HepG2 (cell line): Measurements from ENCODE around the gene TNN. TPM values are rescaled to one million over a fixed set of nuclear protein-coding genes. Genes with fewer than 3 reads are reported as not detected.

ENCODE experiments used
- CBX1 ChIP-seq: IDR thresholded peaks from one replicate; pipeline ENCODE4 v1.6.1; 2016; ENCODE audit warnings: antibody characterized with exemption, low read depth
- CCAR2 ChIP-seq: fragments of 200-400 bp; formaldehyde crosslinking; optimal IDR thresholded peaks from 2 replicates; pipeline ENCODE3; 2018; ENCODE audit warnings: low read depth, mild to moderate bottlenecking, low read length, moderate library complexity
- CHD4 ChIP-seq: fragments of 200-600 bp; sonication (generic); IDR thresholded peaks from 2 replicates; pipeline ENCODE4 v1.7.0; 2017; ENCODE audit warnings: mild to moderate bottlenecking, low read length, borderline replicate concordance
- HDAC1 ChIP-seq: sonication (generic); formaldehyde crosslinking; IDR thresholded peaks from 2 replicates; pipeline ENCODE4 v1.5.1; 2020; ENCODE audit warnings: mild to moderate bottlenecking, missing genetic modification reagents
- KAT7 ChIP-seq: IDR thresholded peaks from 2 replicates; pipeline ENCODE4 v1.6.1; 2018; ENCODE audit warnings: borderline replicate concordance, missing compliant biosample characterization
- KDM3A ChIP-seq: IDR thresholded peaks from 2 replicates; pipeline ENCODE4 v1.6.1; 2018; ENCODE audit warnings: low read depth, missing compliant biosample characterization
- MEIS2 ChIP-seq: sonication (generic); formaldehyde crosslinking; IDR thresholded peaks from 2 replicates; pipeline ENCODE4 v1.9.0; 2021; ENCODE audit warnings: mild to moderate bottlenecking, missing genetic modification reagents
- NFYB ChIP-seq: sonication (generic); formaldehyde crosslinking; IDR thresholded peaks from 2 replicates; pipeline ENCODE4 v1.4.0; 2020; ENCODE audit warnings: missing genetic modification reagents
- POGZ ChIP-seq: sonication (generic); formaldehyde crosslinking; IDR thresholded peaks from 2 replicates; pipeline ENCODE4 v1.4.0; 2020; ENCODE audit warnings: mild to moderate bottlenecking, missing genetic modification reagents
- POLR2A ChIP-seq, 2 experiments: IDR thresholded peaks; 2 replicates each; pipeline ENCODE4 v1.6.1; 2011; ENCODE audit warnings: low read depth in 2 of 2, low read length in 2 of 2, mild to moderate bottlenecking in 1 of 2, moderate library complexity in 1 of 2; ENCODE audit not compliant: insufficient read depth in 1 of 2
- SAFB2 ChIP-seq: sonication (generic); formaldehyde crosslinking; IDR thresholded peaks from 2 replicates; pipeline ENCODE4 v1.5.1; 2020; ENCODE audit warnings: missing genetic modification reagents, low read depth, mild to moderate bottlenecking, borderline replicate concordance
- SP140L ChIP-seq: sonication (generic); formaldehyde crosslinking; IDR thresholded peaks from 2 replicates; pipeline ENCODE4 v1.4.0; 2020; ENCODE audit warnings: missing genetic modification reagents, borderline replicate concordance
- SRSF1 ChIP-seq: fragments of 200-400 bp; formaldehyde crosslinking; optimal IDR thresholded peaks from 2 replicates; pipeline ENCODE3; 2017; ENCODE audit warnings: mild to moderate bottlenecking, low read depth, low read length, moderate library complexity
- TRIM24 ChIP-seq: sonication (generic); formaldehyde crosslinking; IDR thresholded peaks from 2 replicates; pipeline ENCODE4 v1.8.0; 2022; ENCODE audit warnings: mild to moderate bottlenecking, missing genetic modification reagents
- ZNF17 ChIP-seq: sonication (generic); formaldehyde crosslinking; IDR thresholded peaks from 2 replicates; pipeline ENCODE4 v1.5.0; 2020; ENCODE audit warnings: mild to moderate bottlenecking, missing genetic modification reagents
- ZNF605 ChIP-seq: sonication (generic); formaldehyde crosslinking; IDR thresholded peaks from 2 replicates; pipeline ENCODE4 v1.8.0; 2022; ENCODE audit warnings: mild to moderate bottlenecking, missing genetic modification reagents
- ZNF761 ChIP-seq: sonication (generic); formaldehyde crosslinking; conservative IDR thresholded peaks from 2 replicates; pipeline ENCODE4 v1.4.0; 2020; ENCODE audit warnings: mild to moderate bottlenecking, missing genetic modification reagents
- polyA plus RNA-seq, 8 experiments: library from polyadenylated mRNA; depleted of rRNA in 3 of 8; stranded (reverse) in 7 of 8; unstranded in 1 of 8; fragments of >200 nt; fragmentation: Illumina TruSeq in 4 of 8; extraction: Trizol in 4 of 8; gene quantifications; 2 replicates each; pipeline versions ENCODE4 v1.2.1 to v1.2.3, GENCODE V29; 2011 to 2016; ENCODE audit warnings: low read depth in 4 of 8, missing spikeins in 1 of 8, mixed read lengths in 1 of 8; ENCODE audit not compliant: insufficient read depth in 1 of 8
- total RNA-seq, 5 experiments: library from RNA; depleted of rRNA; stranded (reverse); fragments of >200 nt; fragmentation: Illumina TruSeq; extraction: Trizol; gene quantifications; 2 replicates each; pipeline ENCODE4 v1.2.3, GENCODE V29; 2016; ENCODE audit warnings: low read depth in 1 of 5
- TF ChIP-seq, protein P1 (sequence below): sonication (generic); formaldehyde crosslinking; IDR thresholded peaks from 2 replicates; pipeline ENCODE4 v1.4.0; 2020; ENCODE audit warnings: missing genetic modification reagents, borderline replicate concordance
- TF ChIP-seq, protein P2 (sequence below): IDR thresholded peaks from 2 replicates; pipeline ENCODE4 v1.6.1; 2018; ENCODE audit warnings: missing genetic modification reagents, mild to moderate bottlenecking, missing compliant biosample characterization
- TF ChIP-seq, protein P3 (sequence below): sonication (generic); formaldehyde crosslinking; IDR thresholded peaks from 2 replicates; pipeline ENCODE4 v1.5.1; 2020; ENCODE audit warnings: mild to moderate bottlenecking, missing genetic modification reagents, moderate library complexity
- TF ChIP-seq, protein P4 (sequence below): sonication (generic); formaldehyde crosslinking; IDR thresholded peaks from 2 replicates; pipeline ENCODE4 v1.4.0; 2020; ENCODE audit warnings: mild to moderate bottlenecking, missing genetic modification reagents

The TNN gene
- total and polyA plus RNA-seq, 2 of the 13 experiments (the other 11 are each of a cell fraction or from before 2014, with no cell fraction given) = not detected

DNA sequence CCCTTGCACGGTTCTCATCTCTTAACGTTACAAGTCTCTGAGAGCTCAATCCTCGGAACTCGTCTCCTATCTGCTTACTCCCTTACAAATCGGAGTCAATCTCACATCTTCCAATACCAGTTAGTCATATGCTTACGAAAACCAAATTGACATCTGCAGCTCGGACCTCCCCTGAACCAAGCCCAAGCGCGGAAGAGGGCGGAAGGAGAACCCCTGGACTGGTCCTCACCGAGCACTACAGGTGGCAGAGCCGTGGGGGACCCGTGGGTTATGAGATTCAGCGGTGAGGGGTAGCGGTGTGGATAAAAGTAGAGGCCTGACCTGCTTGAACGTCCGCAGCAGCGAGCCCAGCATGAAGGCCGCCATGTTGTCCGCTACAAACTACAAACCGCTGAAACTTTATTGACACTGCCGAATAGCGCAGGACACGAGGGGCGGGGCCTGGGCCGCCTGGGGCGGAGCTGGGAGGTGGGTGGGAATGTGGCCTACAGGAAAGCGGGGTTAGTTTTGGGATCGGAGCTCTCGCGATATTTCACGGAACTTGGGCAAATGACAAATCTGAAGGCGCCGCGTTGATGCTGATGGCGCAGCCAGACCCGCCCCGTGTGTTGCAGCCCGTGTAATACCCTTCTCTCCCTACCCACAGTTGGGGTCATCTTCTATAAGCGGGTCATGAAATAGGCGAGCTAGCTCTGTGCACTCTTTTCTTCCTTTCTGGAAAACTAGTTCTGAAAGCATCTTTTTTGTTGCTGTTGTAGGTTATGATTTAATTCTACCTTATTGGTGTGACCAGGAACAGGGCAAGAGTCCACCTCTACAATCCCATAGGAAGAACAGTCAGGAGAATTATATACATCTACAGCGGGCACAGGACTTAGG lies 44.4 kb upstream of the TNN start, which contains the start of gene MRPS14 (continued):
- peak; percentile 30; the same call in 1 of the 2 replicates for TF ChIP-seq CHD4
- TF ChIP-seq ZNF761 (CRISPR knock-in tag) = no peak
- TF ChIP-seq SP140L (CRISPR knock-in tag) = peak; percentile 77; the same call in 1 of the 2 replicates
- TF ChIP-seq ZNF17 (CRISPR knock-in tag) = no peak
- peak; percentile 88 to 92 for TF ChIP-seq POLR2A (IDR thresholded peaks at IDR 0.05; ENCODE audit: insufficient read depth in 1 of 2, low read depth in 2 of 2, low read length in 2 of 2)
- TF ChIP-seq KDM3A (CRISPR knock-in tag) = peak; percentile 76; the same call in 1 of the 2 replicates
- TF ChIP-seq SRSF1 = peak; percentile 59
- TF ChIP-seq CBX1 = peak; percentile 71
- 0 out of 2 replicates have a peak, but pooled peaks have one; percentile 62 for TF ChIP-seq MEIS2 (CRISPR knock-in tag)
- peak; percentile 71 for TF ChIP-seq HDAC1
- TF ChIP-seq TRIM24 = no peak
- TF ChIP-seq KAT7 = peak; percentile 84; the same call in 1 of the 2 replicates
- TF ChIP-seq SAFB2 (CRISPR knock-in tag) = 0 out of 2 replicates have a peak, but pooled peaks have one; percentile 25
- TF ChIP-seq, protein P1, sequence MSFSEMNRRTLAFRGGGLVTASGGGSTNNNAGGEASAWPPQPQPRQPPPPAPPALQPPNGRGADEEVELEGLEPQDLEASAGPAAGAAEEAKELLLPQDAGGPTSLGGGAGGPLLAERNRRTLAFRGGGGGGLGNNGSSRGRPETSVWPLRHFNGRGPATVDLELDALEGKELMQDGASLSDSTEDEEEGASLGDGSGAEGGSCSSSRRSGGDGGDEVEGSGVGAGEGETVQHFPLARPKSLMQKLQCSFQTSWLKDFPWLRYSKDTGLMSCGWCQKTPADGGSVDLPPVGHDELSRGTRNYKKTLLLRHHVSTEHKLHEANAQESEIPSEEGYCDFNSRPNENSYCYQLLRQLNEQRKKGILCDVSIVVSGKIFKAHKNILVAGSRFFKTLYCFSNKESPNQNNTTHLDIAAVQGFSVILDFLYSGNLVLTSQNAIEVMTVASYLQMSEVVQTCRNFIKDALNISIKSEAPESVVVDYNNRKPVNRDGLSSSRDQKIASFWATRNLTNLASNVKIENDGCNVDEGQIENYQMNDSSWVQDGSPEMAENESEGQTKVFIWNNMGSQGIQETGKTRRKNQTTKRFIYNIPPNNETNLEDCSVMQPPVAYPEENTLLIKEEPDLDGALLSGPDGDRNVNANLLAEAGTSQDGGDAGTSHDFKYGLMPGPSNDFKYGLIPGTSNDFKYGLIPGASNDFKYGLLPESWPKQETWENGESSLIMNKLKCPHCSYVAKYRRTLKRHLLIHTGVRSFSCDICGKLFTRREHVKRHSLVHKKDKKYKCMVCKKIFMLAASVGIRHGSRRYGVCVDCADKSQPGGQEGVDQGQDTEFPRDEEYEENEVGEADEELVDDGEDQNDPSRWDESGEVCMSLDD = no peak
- peak; percentile 92 for TF ChIP-seq POGZ (CRISPR knock-in tag)
- TF ChIP-seq CCAR2 = peak; percentile 91
- TF ChIP-seq, protein P2, sequence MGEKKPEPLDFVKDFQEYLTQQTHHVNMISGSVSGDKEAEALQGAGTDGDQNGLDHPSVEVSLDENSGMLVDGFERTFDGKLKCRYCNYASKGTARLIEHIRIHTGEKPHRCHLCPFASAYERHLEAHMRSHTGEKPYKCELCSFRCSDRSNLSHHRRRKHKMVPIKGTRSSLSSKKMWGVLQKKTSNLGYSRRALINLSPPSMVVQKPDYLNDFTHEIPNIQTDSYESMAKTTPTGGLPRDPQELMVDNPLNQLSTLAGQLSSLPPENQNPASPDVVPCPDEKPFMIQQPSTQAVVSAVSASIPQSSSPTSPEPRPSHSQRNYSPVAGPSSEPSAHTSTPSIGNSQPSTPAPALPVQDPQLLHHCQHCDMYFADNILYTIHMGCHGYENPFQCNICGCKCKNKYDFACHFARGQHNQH (CRISPR knock-in tag) = peak; percentile 83
- TF ChIP-seq, protein P3, sequence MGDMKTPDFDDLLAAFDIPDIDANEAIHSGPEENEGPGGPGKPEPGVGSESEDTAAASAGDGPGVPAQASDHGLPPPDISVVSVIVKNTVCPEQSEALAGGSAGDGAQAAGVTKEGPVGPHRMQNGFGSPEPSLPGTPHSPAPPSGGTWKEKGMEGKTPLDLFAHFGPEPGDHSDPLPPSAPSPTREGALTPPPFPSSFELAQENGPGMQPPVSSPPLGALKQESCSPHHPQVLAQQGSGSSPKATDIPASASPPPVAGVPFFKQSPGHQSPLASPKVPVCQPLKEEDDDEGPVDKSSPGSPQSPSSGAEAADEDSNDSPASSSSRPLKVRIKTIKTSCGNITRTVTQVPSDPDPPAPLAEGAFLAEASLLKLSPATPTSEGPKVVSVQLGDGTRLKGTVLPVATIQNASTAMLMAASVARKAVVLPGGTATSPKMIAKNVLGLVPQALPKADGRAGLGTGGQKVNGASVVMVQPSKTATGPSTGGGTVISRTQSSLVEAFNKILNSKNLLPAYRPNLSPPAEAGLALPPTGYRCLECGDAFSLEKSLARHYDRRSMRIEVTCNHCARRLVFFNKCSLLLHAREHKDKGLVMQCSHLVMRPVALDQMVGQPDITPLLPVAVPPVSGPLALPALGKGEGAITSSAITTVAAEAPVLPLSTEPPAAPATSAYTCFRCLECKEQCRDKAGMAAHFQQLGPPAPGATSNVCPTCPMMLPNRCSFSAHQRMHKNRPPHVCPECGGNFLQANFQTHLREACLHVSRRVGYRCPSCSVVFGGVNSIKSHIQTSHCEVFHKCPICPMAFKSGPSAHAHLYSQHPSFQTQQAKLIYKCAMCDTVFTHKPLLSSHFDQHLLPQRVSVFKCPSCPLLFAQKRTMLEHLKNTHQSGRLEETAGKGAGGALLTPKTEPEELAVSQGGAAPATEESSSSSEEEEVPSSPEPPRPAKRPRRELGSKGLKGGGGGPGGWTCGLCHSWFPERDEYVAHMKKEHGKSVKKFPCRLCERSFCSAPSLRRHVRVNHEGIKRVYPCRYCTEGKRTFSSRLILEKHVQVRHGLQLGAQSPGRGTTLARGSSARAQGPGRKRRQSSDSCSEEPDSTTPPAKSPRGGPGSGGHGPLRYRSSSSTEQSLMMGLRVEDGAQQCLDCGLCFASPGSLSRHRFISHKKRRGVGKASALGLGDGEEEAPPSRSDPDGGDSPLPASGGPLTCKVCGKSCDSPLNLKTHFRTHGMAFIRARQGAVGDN (CRISPR knock-in tag) = peak; percentile 86
- TF ChIP-seq, protein P4, sequence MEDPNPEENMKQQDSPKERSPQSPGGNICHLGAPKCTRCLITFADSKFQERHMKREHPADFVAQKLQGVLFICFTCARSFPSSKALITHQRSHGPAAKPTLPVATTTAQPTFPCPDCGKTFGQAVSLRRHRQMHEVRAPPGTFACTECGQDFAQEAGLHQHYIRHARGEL (CRISPR knock-in tag) = no peak
- TF ChIP-seq NFYB (CRISPR knock-in tag) = peak; percentile 46; the same call in 1 of the 2 replicates
- peak; percentile 75; the same call in 1 of the 2 replicates for TF ChIP-seq ZNF605 (CRISPR knock-in tag)
